Osteoblast (primary cell): ENCODE results near the gene HAGHL. TPM values are rescaled to one million over a fixed set of nuclear protein-coding genes. Genes with fewer than 3 reads are reported as not detected.
A peak's percentile ranks its signal among the peaks of the same experiment; 100 is the strongest.

Experiments used
- DNase-seq: peaks from one replicate; pipeline ENCODE4 v3.0.0; 2011; ENCODE audit warnings: low spot score, mixed read lengths; ENCODE audit not compliant: insufficient read length; ENCODE audit errors: missing footprints
- H2AFZ ChIP-seq: 2 replicates; pipeline ENCODE4 v1.6.0; 2011; ENCODE audit warnings: mild to moderate bottlenecking, low read length
- H3K27ac ChIP-seq: 2 replicates; pipeline ENCODE4 v1.5.1; 2011; ENCODE audit warnings: mild to moderate bottlenecking, low read depth, low read length, moderate library complexity
- H3K27me3 ChIP-seq: 2 replicates; pipeline ENCODE4 v1.6.0; 2012; ENCODE audit warnings: mild to moderate bottlenecking, control low read depth, inconsistent platforms, low read length, moderate library complexity; ENCODE audit not compliant: insufficient read depth
- H3K36me3 ChIP-seq: 2 replicates; pipeline ENCODE4 v1.5.1; 2011; ENCODE audit warnings: mild to moderate bottlenecking, low read length, control low read depth, moderate library complexity; ENCODE audit not compliant: insufficient read depth
- H3K4me1 ChIP-seq: 2 replicates; pipeline ENCODE4 v1.5.1; 2011; ENCODE audit warnings: mild to moderate bottlenecking, low read length, control low read depth, moderate library complexity; ENCODE audit not compliant: insufficient read depth
- H3K4me2 ChIP-seq: 2 replicates; pipeline ENCODE4 v1.6.0; 2011; ENCODE audit warnings: mild to moderate bottlenecking, low read length; ENCODE audit not compliant: insufficient read depth
- H3K4me3 ChIP-seq: fragments of 200-600 bp; sonication (generic); 3 replicates; pipeline ENCODE4 v1.5.1; 2012; ENCODE audit warnings: mild to moderate bottlenecking, low read length, inconsistent platforms; ENCODE audit not compliant: insufficient read depth
- H3K79me2 ChIP-seq: 2 replicates; pipeline ENCODE4 v1.6.0; 2012; ENCODE audit warnings: mild to moderate bottlenecking, low read length, control low read depth, inconsistent platforms; ENCODE audit not compliant: insufficient read depth
- H3K9me3 ChIP-seq: 2 replicates; pipeline ENCODE4 v1.5.1; 2011; ENCODE audit warnings: low read depth, low read length, control low read depth
- H4K20me1 ChIP-seq: 2 replicates; pipeline ENCODE4 v1.6.0; 2012; ENCODE audit warnings: mild to moderate bottlenecking, low read length, control low read depth; ENCODE audit not compliant: insufficient read depth
- total RNA-seq: library from RNA; depleted of rRNA; stranded (reverse); fragments of >200 nt; gene quantifications from 2 replicates; pipeline ENCODE4 v1.2.3, GENCODE V29; 2012
- TF ChIP-seq, protein P1 (sequence below): IDR thresholded peaks from 2 replicates; pipeline ENCODE4 v1.5.1; 2011; ENCODE audit warnings: mild to moderate bottlenecking, low read depth, low read length, moderate library complexity; ENCODE audit errors: extremely low read depth

HAGHL gene
- total RNA-seq, 1 donor: 16.3 TPM

DNA sequence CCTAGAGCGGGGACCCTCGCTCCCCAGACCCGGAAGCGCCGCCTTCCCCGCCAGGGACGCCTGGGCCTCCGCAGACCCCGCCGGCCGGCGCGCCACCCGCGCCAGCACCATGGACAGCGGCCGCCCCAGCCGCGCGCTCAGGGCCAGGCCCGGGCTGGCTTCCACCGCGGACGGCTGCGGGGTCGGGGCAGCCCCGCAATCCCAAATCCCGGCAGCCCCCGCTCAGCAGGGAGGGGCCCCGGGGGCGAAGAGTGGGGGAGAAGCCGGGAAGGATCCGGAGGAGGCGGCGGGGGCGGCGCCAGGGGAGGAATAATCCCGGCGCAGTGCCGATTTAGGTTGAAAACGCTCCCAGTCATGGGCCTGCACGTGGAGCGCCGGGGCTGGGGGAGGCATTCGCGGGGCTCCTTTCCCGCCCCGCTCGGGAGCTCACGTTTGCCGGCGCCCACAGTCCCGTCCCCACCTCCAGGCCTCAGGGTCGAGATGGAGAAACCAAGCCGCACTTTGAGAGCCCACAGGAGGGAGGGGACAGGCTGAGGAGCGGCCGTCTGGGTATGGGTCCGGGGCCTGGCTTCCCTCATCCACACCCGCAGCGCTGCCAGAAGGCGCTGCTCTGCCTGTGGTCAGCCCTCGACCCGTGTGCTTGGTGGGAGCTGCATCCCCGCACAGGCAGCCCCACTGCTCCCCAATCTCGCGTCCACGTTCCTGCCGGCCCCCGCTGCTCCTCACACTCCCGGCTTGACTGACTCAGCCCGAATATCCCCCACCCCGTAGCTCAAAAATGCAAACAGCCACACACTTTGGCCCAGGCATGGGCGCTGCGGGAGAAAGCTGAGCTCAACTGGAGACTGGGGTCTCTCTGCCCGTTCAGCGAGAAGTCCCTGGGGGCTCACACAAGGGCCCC lies 26.0 kb upstream of the HAGHL start:
- DNase-seq: peak; percentile 99
- peaks cover 14% of the 10 kb centered on the region for H4K20me1 ChIP-seq
- H3K4me1 ChIP-seq: no peaks in the 10 kb centered on the region
- H3K27me3 ChIP-seq: peaks cover 50% of the 10 kb centered on the region
- H3K36me3 ChIP-seq: no peaks in the 10 kb centered on the region
- no peak overlapping the region for H3K4me3 ChIP-seq
- H3K27ac ChIP-seq: no peak overlapping the region
- no peaks in the 10 kb centered on the region for H3K79me2 ChIP-seq
- H3K4me2 ChIP-seq: no peak overlapping the region
- no peaks in the 10 kb centered on the region for H3K9me3 ChIP-seq
- H2AFZ ChIP-seq: no peak overlapping the region
- TF ChIP-seq, protein P1, sequence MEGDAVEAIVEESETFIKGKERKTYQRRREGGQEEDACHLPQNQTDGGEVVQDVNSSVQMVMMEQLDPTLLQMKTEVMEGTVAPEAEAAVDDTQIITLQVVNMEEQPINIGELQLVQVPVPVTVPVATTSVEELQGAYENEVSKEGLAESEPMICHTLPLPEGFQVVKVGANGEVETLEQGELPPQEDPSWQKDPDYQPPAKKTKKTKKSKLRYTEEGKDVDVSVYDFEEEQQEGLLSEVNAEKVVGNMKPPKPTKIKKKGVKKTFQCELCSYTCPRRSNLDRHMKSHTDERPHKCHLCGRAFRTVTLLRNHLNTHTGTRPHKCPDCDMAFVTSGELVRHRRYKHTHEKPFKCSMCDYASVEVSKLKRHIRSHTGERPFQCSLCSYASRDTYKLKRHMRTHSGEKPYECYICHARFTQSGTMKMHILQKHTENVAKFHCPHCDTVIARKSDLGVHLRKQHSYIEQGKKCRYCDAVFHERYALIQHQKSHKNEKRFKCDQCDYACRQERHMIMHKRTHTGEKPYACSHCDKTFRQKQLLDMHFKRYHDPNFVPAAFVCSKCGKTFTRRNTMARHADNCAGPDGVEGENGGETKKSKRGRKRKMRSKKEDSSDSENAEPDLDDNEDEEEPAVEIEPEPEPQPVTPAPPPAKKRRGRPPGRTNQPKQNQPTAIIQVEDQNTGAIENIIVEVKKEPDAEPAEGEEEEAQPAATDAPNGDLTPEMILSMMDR: no peak

DNA sequence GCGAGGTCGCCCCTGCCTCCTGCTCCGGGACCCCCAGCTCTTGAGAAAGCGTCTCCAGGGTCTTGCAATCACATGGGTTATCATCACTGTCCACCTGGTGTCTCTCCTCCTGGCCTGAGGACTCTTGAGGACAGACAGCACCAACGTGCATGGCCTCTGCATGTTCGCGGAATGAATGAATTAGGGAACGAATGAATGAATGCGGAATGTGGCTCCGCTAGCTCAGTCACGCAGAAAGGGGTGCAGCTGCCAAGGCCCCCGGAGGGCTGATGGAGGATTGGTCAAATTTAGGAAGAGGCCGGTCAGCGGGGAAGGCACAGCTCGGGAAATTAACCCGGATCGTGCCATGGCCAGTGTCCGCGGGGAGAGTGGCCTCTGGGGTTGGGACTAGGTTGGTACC lies 24.6 kb upstream of the HAGHL start:
- H3K9me3 ChIP-seq: no peaks in the 10 kb centered on the region
- no peak overlapping the region for H3K4me2 ChIP-seq
- DNase-seq: no peak
- H3K27me3 ChIP-seq: peaks cover 57% of the 10 kb centered on the region
- TF ChIP-seq, protein P1: no peak
- no peaks in the 10 kb centered on the region for H3K4me1 ChIP-seq
- H3K27ac ChIP-seq: no peak overlapping the region
- peaks cover 15% of the 10 kb centered on the region for H4K20me1 ChIP-seq
- H3K4me3 ChIP-seq: no peak overlapping the region
- H3K36me3 ChIP-seq: no peaks in the 10 kb centered on the region
- H3K79me2 ChIP-seq: no peaks in the 10 kb centered on the region
- H2AFZ ChIP-seq: no peak overlapping the region

DNA sequence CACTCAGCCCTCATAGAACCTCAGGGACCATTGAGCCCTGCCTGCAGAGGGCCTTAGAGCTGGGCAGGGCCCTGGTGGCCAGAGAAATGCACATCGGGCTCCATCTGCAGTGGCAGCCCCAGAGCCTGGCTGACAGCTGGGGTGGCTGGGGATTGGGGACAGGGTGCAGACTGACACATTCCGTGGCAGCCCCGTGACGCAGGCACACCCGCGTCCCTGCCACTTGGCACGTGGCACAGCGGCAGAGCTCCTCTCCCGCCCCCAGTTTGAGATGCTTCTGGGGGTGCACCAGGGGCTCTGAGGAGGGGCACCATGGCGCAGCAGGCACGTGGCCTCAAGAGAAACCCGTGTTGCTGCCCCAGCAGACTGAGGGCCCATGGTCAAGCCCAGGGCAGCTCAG lies 23.5 kb upstream of the HAGHL start:
- H3K36me3 ChIP-seq: no peaks in the 10 kb centered on the region
- peaks cover 15% of the 10 kb centered on the region for H4K20me1 ChIP-seq
- H3K79me2 ChIP-seq: no peaks in the 10 kb centered on the region
- H3K4me1 ChIP-seq: no peaks in the 10 kb centered on the region
- peaks cover 65% of the 10 kb centered on the region for H3K27me3 ChIP-seq
- no peak overlapping the region for H3K4me3 ChIP-seq
- TF ChIP-seq, protein P1: no peak
- no peak overlapping the region for H3K4me2 ChIP-seq
- H2AFZ ChIP-seq: no peak overlapping the region
- DNase-seq: no peak
- H3K27ac ChIP-seq: no peak overlapping the region
- H3K9me3 ChIP-seq: no peaks in the 10 kb centered on the region

DNA sequence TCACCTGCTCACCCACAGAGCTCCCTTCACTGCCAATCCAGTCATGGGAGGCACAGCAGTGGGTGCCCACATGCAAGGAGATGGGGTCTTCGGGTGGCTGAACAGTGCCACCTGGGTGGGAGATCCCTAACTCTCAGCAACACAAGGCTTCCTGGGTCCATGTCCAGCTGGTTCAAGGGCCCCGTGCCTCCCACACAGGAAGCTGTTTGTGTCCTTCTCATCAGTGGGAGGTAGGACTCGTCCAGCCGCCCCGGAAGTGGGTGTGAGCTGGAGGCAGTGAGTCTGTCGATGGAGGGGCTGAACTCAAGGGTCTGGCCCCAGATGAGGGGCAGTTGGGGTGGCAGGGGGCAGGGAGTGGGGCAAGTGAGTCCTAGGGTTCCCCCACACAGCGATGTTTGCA lies 22.9 kb upstream of the HAGHL start:
- no peak overlapping the region for H3K27ac ChIP-seq
- TF ChIP-seq, protein P1: no peak
- H3K4me2 ChIP-seq: no peak overlapping the region
- H4K20me1 ChIP-seq: peaks cover 15% of the 10 kb centered on the region
- peaks cover 69% of the 10 kb centered on the region for H3K27me3 ChIP-seq
- no peak overlapping the region for H3K4me3 ChIP-seq
- no peaks in the 10 kb centered on the region for H3K4me1 ChIP-seq
- H2AFZ ChIP-seq: no peak overlapping the region
- no peaks in the 10 kb centered on the region for H3K9me3 ChIP-seq
- DNase-seq: no peak
- H3K36me3 ChIP-seq: no peaks in the 10 kb centered on the region
- H3K79me2 ChIP-seq: no peaks in the 10 kb centered on the region
